Bronchial epithelial cell (primary cell): Measurements from ENCODE around the gene ADGRF5. TPM values are rescaled to one million over a fixed set of nuclear protein-coding genes. Genes with fewer than 3 reads are reported as not detected.
"Not testable (repeated sequence)": the region's sequence is repeated elsewhere in the genome, so short reads cannot be mapped to it uniquely, and the experiment has no call there.

Source experiments
- DNase-seq: peaks from one replicate; pipeline ENCODE4 v3.0.0-alpha.2; 2010; ENCODE audit warnings: low read depth
- FAIRE-seq: peaks from 2 replicates; lab custom pipeline; 2011; peaks lifted over from hg19 to GRCh38; lab: Jason Lieb, UNC
- H3K27me3 ChIP-seq: 2 replicates; pipeline ENCODE4 v1.5.1; 2011; ENCODE audit warnings: low read length; ENCODE audit not compliant: control insufficient read depth, insufficient read depth
- H3K36me3 ChIP-seq: 2 replicates; pipeline ENCODE4 v1.5.1; 2011; ENCODE audit warnings: low read length; ENCODE audit not compliant: control insufficient read depth, insufficient read depth
- H3K4me3 ChIP-seq: 2 replicates; pipeline ENCODE4 v1.5.1; 2011; ENCODE audit warnings: mild to moderate bottlenecking, low read depth, low read length, control low read depth
- total RNA-seq: library from RNA; depleted of rRNA; stranded (reverse); fragments of >200 nt; gene quantifications from 2 replicates; pipeline ENCODE4 v1.2.1, GENCODE V29; 2014
- TF ChIP-seq, protein P1 (sequence below): IDR thresholded peaks from 2 replicates; pipeline ENCODE4 v1.5.1; 2011; ENCODE audit warnings: mild to moderate bottlenecking, moderate library complexity, low read length, control low read depth, inconsistent platforms; ENCODE audit not compliant: insufficient read depth, severe bottlenecking

ADGRF5 gene
- total RNA-seq, 1 donor from 2014 or later: not detected

DNA sequence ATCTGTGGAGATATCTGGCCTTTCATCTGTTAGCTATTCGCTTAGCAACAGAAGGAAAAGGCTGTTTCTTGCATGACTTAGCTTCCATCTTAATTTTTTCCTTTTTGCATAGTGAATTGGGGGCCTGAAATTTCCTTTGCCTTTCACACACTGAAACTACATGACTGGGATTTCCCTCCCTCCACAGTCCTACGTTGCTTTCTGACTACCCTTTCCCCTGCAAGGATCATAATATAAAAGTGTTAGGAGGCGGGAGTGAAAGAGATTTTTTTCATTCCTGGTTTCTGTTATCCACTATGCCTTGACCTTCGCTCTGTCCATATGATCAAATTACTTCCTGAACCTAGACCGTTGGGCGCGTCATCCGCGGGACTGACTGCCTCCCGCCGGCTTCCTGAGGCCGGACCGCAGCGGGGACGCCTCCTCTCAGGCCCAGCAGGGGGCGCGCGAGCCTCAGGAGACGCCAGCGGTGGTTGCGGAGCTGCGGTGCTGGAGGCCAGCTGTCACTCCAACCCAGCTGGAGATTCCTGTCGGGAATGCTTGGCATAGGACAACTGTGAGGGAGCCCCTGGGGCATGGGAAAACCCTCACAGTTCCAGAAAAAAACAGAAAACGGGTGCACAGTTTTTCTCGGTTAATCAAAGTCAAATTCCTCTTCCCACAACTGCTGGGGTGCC lies 72.9 kb downstream of the ADGRF5 start:
- no peaks in the 10 kb centered on the region for H3K27me3 ChIP-seq
- DNase-seq: peak; percentile 49
- no peaks in the 10 kb centered on the region for H3K36me3 ChIP-seq
- TF ChIP-seq, protein P1, sequence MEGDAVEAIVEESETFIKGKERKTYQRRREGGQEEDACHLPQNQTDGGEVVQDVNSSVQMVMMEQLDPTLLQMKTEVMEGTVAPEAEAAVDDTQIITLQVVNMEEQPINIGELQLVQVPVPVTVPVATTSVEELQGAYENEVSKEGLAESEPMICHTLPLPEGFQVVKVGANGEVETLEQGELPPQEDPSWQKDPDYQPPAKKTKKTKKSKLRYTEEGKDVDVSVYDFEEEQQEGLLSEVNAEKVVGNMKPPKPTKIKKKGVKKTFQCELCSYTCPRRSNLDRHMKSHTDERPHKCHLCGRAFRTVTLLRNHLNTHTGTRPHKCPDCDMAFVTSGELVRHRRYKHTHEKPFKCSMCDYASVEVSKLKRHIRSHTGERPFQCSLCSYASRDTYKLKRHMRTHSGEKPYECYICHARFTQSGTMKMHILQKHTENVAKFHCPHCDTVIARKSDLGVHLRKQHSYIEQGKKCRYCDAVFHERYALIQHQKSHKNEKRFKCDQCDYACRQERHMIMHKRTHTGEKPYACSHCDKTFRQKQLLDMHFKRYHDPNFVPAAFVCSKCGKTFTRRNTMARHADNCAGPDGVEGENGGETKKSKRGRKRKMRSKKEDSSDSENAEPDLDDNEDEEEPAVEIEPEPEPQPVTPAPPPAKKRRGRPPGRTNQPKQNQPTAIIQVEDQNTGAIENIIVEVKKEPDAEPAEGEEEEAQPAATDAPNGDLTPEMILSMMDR: peak; percentile 93
- H3K4me3 ChIP-seq: no peak overlapping the region
- no peak for FAIRE-seq

DNA sequence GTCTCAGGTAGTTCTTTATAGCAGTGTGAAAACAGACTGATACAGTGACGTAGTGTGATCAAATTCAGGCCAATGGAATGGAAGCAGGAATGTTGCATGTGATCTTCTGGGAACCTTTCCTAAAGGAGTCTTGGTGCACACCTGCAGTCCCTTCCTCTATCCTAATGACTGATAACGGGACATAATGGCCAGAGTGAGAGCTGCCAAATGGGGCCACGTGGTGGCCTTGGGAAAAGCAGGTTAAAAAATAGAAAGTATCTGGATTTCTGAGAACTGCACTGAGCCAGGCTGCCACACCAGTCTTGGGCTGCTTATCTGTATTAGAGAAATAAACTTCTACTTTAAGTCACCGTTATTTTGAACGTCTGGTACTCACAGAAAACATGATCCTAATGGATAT lies 76.6 kb downstream of the ADGRF5 start:
- no peaks in the 10 kb centered on the region for H3K36me3 ChIP-seq
- FAIRE-seq: no peak
- H3K27me3 ChIP-seq: no peaks in the 10 kb centered on the region
- no peak overlapping the region for H3K4me3 ChIP-seq
- DNase-seq: no peak
- TF ChIP-seq, protein P1: no peak

DNA sequence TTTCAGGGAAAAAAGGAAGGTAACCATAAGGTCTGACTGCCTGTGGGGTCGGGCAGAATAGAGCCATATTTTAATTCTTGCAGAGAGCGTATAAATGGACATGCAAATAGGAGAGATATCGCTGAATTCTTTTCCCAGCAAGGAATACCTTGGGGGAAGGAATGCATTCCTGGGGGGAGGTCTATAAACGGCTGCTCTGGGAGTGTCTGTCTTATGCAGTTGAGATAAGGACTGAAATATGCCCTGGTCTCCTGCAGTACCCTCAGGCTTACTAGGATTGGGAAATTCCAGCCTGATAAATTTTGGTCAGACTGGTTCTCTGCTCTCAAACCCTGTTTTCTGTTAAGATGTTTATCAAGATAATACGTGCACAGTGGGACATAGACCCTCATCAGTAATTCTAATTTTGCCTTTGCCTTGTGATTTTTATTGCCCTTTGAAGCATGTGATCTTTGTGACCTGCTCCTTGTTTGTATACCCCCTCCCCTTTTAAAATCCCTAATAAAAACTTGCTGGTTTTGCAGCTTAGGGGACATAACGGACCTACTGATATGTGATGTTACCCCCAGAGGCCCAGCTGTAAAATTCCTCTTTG lies 79.4 kb downstream of the ADGRF5 start:
- not testable (repeated sequence) for FAIRE-seq, DNase-seq, H3K27me3 ChIP-seq

DNA sequence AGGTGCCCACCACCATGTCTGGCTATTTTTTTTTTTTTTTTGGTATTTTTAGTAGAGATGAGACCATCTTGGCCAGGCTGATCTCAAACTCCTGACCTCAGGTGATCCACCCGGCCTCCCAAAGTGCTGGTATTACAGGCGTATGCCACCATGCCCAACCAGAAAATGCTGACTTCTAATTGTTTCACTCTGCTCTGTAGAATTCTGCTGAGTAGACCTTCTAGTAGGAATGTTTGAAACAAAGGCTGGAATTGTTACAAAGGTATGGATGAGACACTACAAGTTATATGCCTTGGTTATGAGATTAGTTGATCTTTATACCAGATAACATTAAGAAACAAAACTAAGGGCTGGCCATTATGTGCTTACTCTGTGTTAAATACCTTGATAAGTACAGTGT lies 83.7 kb downstream of the ADGRF5 start:
- H3K27me3 ChIP-seq: no peaks in the 10 kb centered on the region
- no peak for DNase-seq
- no peak overlapping the region for H3K4me3 ChIP-seq
- no peaks in the 10 kb centered on the region for H3K36me3 ChIP-seq
- TF ChIP-seq, protein P1: no peak
- no peak for FAIRE-seq

More for the DNA sequence above, 79.4 kb downstream of the ADGRF5 start:
- not testable (repeated sequence) for H3K36me3 ChIP-seq, H3K4me3 ChIP-seq

DNA sequence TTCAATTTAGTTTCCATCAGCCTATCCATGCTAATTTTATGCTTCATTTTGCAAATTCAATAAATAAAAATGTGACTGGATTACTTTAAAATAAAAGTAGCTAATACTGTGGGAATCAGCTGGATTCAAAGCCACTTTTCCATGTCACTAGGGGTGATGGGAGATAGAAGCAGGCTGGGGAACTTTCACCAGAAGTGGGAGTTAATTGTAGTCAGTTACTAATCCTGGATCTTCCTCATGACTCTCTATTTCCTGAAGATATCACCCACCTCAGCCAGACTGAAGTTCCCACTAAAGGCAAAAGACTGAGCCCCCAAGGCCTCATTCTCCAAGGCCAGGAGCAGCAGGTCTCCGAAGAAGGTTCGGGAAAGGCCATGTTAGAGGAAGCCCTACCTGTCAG lies 86.7 kb downstream of the ADGRF5 start:
- not testable (repeated sequence) for H3K27me3 ChIP-seq, DNase-seq, H3K4me3 ChIP-seq, H3K36me3 ChIP-seq, FAIRE-seq

DNA sequence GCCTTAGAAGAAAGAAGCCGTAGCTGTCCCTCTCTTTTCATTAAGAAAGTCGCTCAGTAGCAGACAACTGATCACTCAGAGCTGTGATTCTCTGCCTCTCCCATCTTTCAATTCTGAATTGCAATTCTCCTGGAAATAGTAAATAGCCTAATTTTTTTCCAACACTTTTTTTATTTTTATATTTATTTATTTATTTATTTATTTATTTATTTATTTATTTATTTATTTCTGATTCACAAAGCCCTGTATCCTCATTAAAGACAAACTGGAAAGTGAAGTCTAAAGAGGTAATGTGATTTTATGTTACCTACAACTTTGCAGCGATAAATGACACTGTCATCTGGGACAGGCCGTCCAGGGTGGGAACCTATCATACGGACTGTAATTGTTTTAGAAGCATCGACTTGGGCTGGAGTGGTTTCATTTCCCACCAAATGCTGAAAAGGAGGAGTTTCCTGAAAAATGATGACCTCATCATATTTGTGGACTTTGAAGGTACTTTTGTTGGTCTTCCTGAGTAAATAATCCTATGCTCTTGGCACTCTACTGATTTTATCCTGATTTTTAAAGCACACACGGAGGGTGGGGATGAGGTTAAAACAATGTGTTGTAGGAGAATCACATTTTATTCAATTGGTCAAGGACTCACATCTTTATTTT lies 87.4 kb downstream of the ADGRF5 start:
- H3K27me3 ChIP-seq, FAIRE-seq, H3K36me3 ChIP-seq, H3K4me3 ChIP-seq, DNase-seq: not testable (repeated sequence)

DNA sequence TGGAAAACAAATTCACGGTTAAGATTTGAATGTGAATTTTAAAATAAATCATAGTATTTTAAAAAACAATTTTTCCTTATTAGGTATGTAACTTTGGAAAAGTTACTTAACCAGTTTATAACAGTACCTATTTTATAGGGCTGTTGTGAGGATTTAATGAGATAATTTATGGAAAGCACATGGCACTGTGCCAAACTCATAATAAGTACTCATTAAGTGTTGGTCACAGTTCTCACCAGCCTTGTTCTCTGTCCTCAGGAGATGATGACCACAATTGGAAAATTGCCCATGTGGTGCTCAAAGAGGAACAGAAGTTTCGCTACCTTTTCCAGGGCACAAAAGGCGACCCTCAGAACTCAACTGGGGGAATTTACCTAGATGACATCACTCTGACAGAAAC lies 88.9 kb downstream of the ADGRF5 start:
- H3K4me3 ChIP-seq: no peak overlapping the region
- no peaks in the 10 kb centered on the region for H3K27me3 ChIP-seq
- FAIRE-seq (no peak), DNase-seq (no peak)
- H3K36me3 ChIP-seq: no peaks in the 10 kb centered on the region
- TF ChIP-seq, protein P1: no peak
